Ectodermal cell (in vitro differentiated cells): ENCODE measurements around the gene NXF1.
"Not testable (repeated sequence)": the region's sequence is repeated elsewhere in the genome, so short reads cannot be mapped to it uniquely, and the experiment has no call there.

Experiments used
- H3K27ac ChIP-seq: 2 replicates; pipeline ENCODE4 v1.7.0; 2013; ENCODE audit warnings: mild to moderate bottlenecking, low read depth, low read length; ENCODE audit not compliant: insufficient read depth, poor library complexity, severe bottlenecking
- H3K27me3 ChIP-seq: 2 replicates; pipeline ENCODE4 v1.7.0; 2013; ENCODE audit warnings: mild to moderate bottlenecking, low read length; ENCODE audit not compliant: insufficient read depth, control insufficient read depth, poor library complexity, severe bottlenecking
- H3K36me3 ChIP-seq: one replicate; pipeline ENCODE4 v1.7.0; 2013; ENCODE audit warnings: low read length; ENCODE audit not compliant: control insufficient read depth, insufficient read depth
- H3K4me1 ChIP-seq: one replicate; pipeline ENCODE4 v1.7.0; 2013; ENCODE audit warnings: low read length; ENCODE audit not compliant: control insufficient read depth, insufficient read depth
- H3K4me3 ChIP-seq: 2 replicates; pipeline ENCODE4 v1.7.0; 2013; ENCODE audit warnings: low read depth, low read length, control low read depth; ENCODE audit not compliant: insufficient read depth
- H3K9me3 ChIP-seq: 2 replicates; pipeline ENCODE4 v1.7.0; 2013; ENCODE audit warnings: mild to moderate bottlenecking, low read length, moderate library complexity; ENCODE audit not compliant: control insufficient read depth
- WGBS, 2 experiments: methylation state at CpG; one replicate each; pipeline ENCODE4 v1.1.7; 2013; ENCODE audit warnings: missing lambda C conversion rate in 2 of 2; 5-methylcytosine and 5-hydroxymethylcytosine counted together

NXF1 gene

GRCh38 chr11:62831520-62832335, 26.5 kb upstream of the NXF1 start, which contains the start of gene STX5:
TSS of gene STX5 (minus strand) at chr11:62832051. CDS start at chr11:62831243, 808 bp downstream.
- H3K36me3 ChIP-seq, result peaks cover 21% of the 10 kb centered on the region
- 0% methylated on average over 64 to 65 of the region's 65 CpGs for WGBS, 2 experiments

GRCh38 chr11:62830904-62831519, 25.8 kb upstream of the NXF1 start:
- peak overlapping the region; percentile 93 for H3K4me3 ChIP-seq
- H3K4me1 ChIP-seq, result peaks cover 9% of the 10 kb centered on the region
- H3K27me3 ChIP-seq, result no peaks in the 10 kb centered on the region
- peaks cover 21% of the 10 kb centered on the region for H3K36me3 ChIP-seq
- 1 to 2% methylated on average over 33 of the region's 33 CpGs for WGBS, 2 experiments
- H3K27ac ChIP-seq, result peak overlapping the region; percentile 95
- H3K9me3 ChIP-seq, result no peaks in the 10 kb centered on the region

More at GRCh38 chr11:62831520-62832335, 26.5 kb upstream of the NXF1 start, which contains the start of gene STX5:
- Histone ChIP-seq H3K4me3 (peak within 1 kb of the TSS; percentile 93), H3K9me3 (no peaks in the 10 kb centered on the region), H3K27ac (peak within 1 kb of the TSS; percentile 95), H3K27me3 (no peaks in the 10 kb centered on the region), H3K4me1 (peaks cover 9% of the 10 kb centered on the region)

GRCh38 chr11:62828130-62828529, 22.9 kb upstream of the NXF1 start:
- H3K4me1 ChIP-seq, H3K4me3 ChIP-seq, H3K27ac ChIP-seq, H3K27me3 ChIP-seq, H3K9me3 ChIP-seq: not testable (repeated sequence)
- WGBS, 2 experiments, result 92 to 95% methylated on average over 8 of the region's 8 CpGs
- H3K36me3 ChIP-seq, result peaks cover 23% of the 10 kb centered on the region

GRCh38 chr11:62823677-62824076, 18.4 kb upstream of the NXF1 start:
- Histone ChIP-seq H3K4me1 (no peaks in the 10 kb centered on the region), H3K4me3 (no peak overlapping the region), H3K27ac (no peak overlapping the region), H3K9me3 (no peaks in the 10 kb centered on the region), H3K36me3 (peaks cover 28% of the 10 kb centered on the region), H3K27me3 (no peaks in the 10 kb centered on the region)
- WGBS, 2 experiments, result 95 to 99% methylated on average over 3 of the region's 3 CpGs

GRCh38 chr11:62817129-62817528, 11.9 kb upstream of the NXF1 start:
- H3K9me3 ChIP-seq, result no peaks in the 10 kb centered on the region
- H3K4me3 ChIP-seq, result no peak overlapping the region
- H3K36me3 ChIP-seq, result no peaks in the 10 kb centered on the region
- H3K27me3 ChIP-seq, result no peaks in the 10 kb centered on the region
- WGBS, 2 experiments, result 95 to 97% methylated on average over 4 of the region's 4 CpGs
- H3K27ac ChIP-seq, result no peak overlapping the region
- no peaks in the 10 kb centered on the region for H3K4me1 ChIP-seq

- no peaks in the 10 kb centered on the region for H3K27me3 ChIP-seq
- H3K27ac ChIP-seq, result no peak overlapping the region
- WGBS, 2 experiments, result 91 to 92% methylated on average over 7 to 8 of the region's 8 CpGs
- H3K9me3 ChIP-seq, result no peaks in the 10 kb centered on the region
- no peaks in the 10 kb centered on the region for H3K36me3 ChIP-seq
- H3K4me3 ChIP-seq, result no peak overlapping the region
- H3K4me1 ChIP-seq, result no peaks in the 10 kb centered on the region
Observed at GRCh38 chr11:62816557-62816956, 11.3 kb upstream of the NXF1 start.

GRCh38 chr11:62811659-62812058, 6.4 kb upstream of the NXF1 start:
- Histone ChIP-seq H3K27me3 (no peaks in the 10 kb centered on the region), H3K9me3 (no peaks in the 10 kb centered on the region), H3K4me3 (no peak overlapping the region), H3K36me3 (no peaks in the 10 kb centered on the region), H3K4me1 (peaks cover under 1% of the 10 kb centered on the region), H3K27ac (no peak overlapping the region)
- 85 to 90% methylated on average over 2 of the region's 2 CpGs for WGBS, 2 experiments

- Histone ChIP-seq H3K9me3 (no peaks in the 10 kb centered on the region), H3K27ac (no peak overlapping the region), H3K4me3 (no peak overlapping the region), H3K36me3 (no peaks in the 10 kb centered on the region), H3K4me1 (peaks cover 6% of the 10 kb centered on the region), H3K27me3 (no peaks in the 10 kb centered on the region)
- 90 to 94% methylated on average over 1 of the region's 1 CpG for WGBS, 2 experiments
Observed at GRCh38 chr11:62810748-62811147, 5.5 kb upstream of the NXF1 start.

- Histone ChIP-seq H3K36me3 (peaks cover 13% of the 10 kb centered on the region), H3K27me3 (no peaks in the 10 kb centered on the region), H3K27ac (peak overlapping the region; percentile 61), H3K4me3 (no peak overlapping the region), H3K4me1 (peaks cover 10% of the 10 kb centered on the region), H3K9me3 (no peaks in the 10 kb centered on the region)
- 86 to 87% methylated on average over 5 of the region's 5 CpGs for WGBS, 2 experiments
Observed at GRCh38 chr11:62806611-62807121, 1.4 kb upstream of the NXF1 start.

GRCh38 chr11:62805961-62806441, 761 bp upstream of the NXF1 start:
- H3K9me3 ChIP-seq, result no peaks in the 10 kb centered on the region
- H3K27me3 ChIP-seq, result no peaks in the 10 kb centered on the region
- 37 to 38% methylated on average over 12 of the region's 12 CpGs for WGBS, 2 experiments
- H3K4me3 ChIP-seq, result peak overlapping the region; percentile 95
- peaks cover 20% of the 10 kb centered on the region for H3K36me3 ChIP-seq
- peak overlapping the region; percentile 61 for H3K27ac ChIP-seq
- peaks cover 10% of the 10 kb centered on the region for H3K4me1 ChIP-seq
